ENCODE results near the gene ZFP30.

Gene ZFP30

GRCh38 chr19:37564624-37565369, 90.5 kb downstream of the ZFP30 start:
- no peak for DNase-seq (ENCODE audit: low spot score)

Data from Ammon's horn (tissue), 1 donor.